LNCaP clone FGC (cell line): Measurements from ENCODE around the gene MAN1C1.

Experiments used
- DNase-seq: peaks from one replicate; pipeline ENCODE4 v3.0.0-alpha.2; 2011; ENCODE audit warnings: low read depth
- H3K4me3 ChIP-seq: 2 replicates; pipeline ENCODE4 v1.5.1; 2011; ENCODE audit warnings: mild to moderate bottlenecking, low read depth, low read length, control low read depth
- CTCF ChIP-seq: IDR thresholded peaks from 2 replicates; pipeline ENCODE4 v1.5.1; 2012; ENCODE audit warnings: mild to moderate bottlenecking; ENCODE audit not compliant: control insufficient read depth, insufficient read depth; ENCODE audit errors: extremely low read depth

MAN1C1 gene

GRCh38 chr1:25651824-25652741 lies 35.5 kb downstream of the MAN1C1 start:
- H3K4me3 ChIP-seq: no peak overlapping the region
- no peak for TF ChIP-seq CTCF
- no peak for DNase-seq

- no peak overlapping the region for H3K4me3 ChIP-seq
- no peak for TF ChIP-seq CTCF
- no peak for DNase-seq
Observed at GRCh38 chr1:25653558-25653957, 37.0 kb downstream of the MAN1C1 start.

- DNase-seq: no peak
- no peak for TF ChIP-seq CTCF
- H3K4me3 ChIP-seq: no peak overlapping the region
Observed at GRCh38 chr1:25654109-25654660, 37.6 kb downstream of the MAN1C1 start.

- TF ChIP-seq CTCF: no peak
- no peak overlapping the region for H3K4me3 ChIP-seq
- DNase-seq: no peak
Observed at GRCh38 chr1:25657121-25657882, 40.7 kb downstream of the MAN1C1 start.

- no peak for DNase-seq
- no peak for TF ChIP-seq CTCF
- no peak overlapping the region for H3K4me3 ChIP-seq
Observed at GRCh38 chr1:25657883-25658760, 41.5 kb downstream of the MAN1C1 start.

GRCh38 chr1:25658791-25659431 lies 42.3 kb downstream of the MAN1C1 start:
- no peak for TF ChIP-seq CTCF
- no peak overlapping the region for H3K4me3 ChIP-seq
- DNase-seq: peak; percentile 56
